Testis (tissue), 2 donors: ENCODE results near the gene EDA2R.

Experiments
- POLR2A ChIP-seq: fragments of 450-650 bp; IDR thresholded peaks from one replicate; pipeline ENCODE4 v1.6.1; 2017; ENCODE audit warnings: antibody characterized with exemption, mild to moderate bottlenecking, moderate library complexity
- TF ChIP-seq, protein P1 (sequence below), 3 experiments: fragments of 450-650 bp in 2 of 3; fragments of 200-600 bp in 1 of 3; sonication (generic) in 1 of 3; IDR thresholded peaks; one replicate each; pipeline ENCODE4 v1.5.1; 2016 to 2019; ENCODE audit warnings: antibody characterized with exemption in 3 of 3, mild to moderate bottlenecking in 2 of 3, moderate library complexity in 1 of 3

- TF ChIP-seq, protein P1, sequence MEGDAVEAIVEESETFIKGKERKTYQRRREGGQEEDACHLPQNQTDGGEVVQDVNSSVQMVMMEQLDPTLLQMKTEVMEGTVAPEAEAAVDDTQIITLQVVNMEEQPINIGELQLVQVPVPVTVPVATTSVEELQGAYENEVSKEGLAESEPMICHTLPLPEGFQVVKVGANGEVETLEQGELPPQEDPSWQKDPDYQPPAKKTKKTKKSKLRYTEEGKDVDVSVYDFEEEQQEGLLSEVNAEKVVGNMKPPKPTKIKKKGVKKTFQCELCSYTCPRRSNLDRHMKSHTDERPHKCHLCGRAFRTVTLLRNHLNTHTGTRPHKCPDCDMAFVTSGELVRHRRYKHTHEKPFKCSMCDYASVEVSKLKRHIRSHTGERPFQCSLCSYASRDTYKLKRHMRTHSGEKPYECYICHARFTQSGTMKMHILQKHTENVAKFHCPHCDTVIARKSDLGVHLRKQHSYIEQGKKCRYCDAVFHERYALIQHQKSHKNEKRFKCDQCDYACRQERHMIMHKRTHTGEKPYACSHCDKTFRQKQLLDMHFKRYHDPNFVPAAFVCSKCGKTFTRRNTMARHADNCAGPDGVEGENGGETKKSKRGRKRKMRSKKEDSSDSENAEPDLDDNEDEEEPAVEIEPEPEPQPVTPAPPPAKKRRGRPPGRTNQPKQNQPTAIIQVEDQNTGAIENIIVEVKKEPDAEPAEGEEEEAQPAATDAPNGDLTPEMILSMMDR (IDR thresholded peaks at IDR 0.05) = no peak
- no peak for TF ChIP-seq POLR2A
Observed at GRCh38 chrX:66684196-66684595, 45.3 kb upstream of the EDA2R start.
